RWPE2 (cell line): Measurements from ENCODE around the gene TNFAIP8L1.
"Not testable (repeated sequence)": the region's sequence is repeated elsewhere in the genome, so short reads cannot be mapped to it uniquely, and the experiment has no call there.

Source experiments
- ATAC-seq: fragments of 200-7000 bp; cut with Tn5 transposase; 3 replicates; pipeline ENCODE4 v1.9.1; 2021; ENCODE audit warnings: low read depth
- DNase-seq: peaks from one replicate; pipeline ENCODE4 v3.0.0-alpha.2; 2020; ENCODE audit warnings: low spot score
- H3K27ac ChIP-seq: fragments of 450-650 bp; 2 replicates; pipeline ENCODE4 v1.5.1; 2017; ENCODE audit warnings: mild to moderate bottlenecking; ENCODE audit not compliant: poor library complexity, severe bottlenecking
- H3K27me3 ChIP-seq: fragments of 250-450 bp; sonication (Bioruptor Pico); 2 replicates; pipeline ENCODE4 v1.5.1; 2021; ENCODE audit warnings: mild to moderate bottlenecking, moderate library complexity; ENCODE audit not compliant: insufficient read depth, poor library complexity, severe bottlenecking
- H3K36me3 ChIP-seq: fragments of 250-450 bp; sonication (Bioruptor Pico); 2 replicates; pipeline ENCODE4 v1.5.1; 2020; ENCODE audit warnings: low read depth, mild to moderate bottlenecking, moderate library complexity
- H3K4me1 ChIP-seq: fragments of 250-450 bp; sonication (Bioruptor Pico); 2 replicates; pipeline ENCODE4 v1.5.1; 2021; ENCODE audit warnings: mild to moderate bottlenecking, moderate library complexity; ENCODE audit not compliant: insufficient read depth, poor library complexity, severe bottlenecking
- H3K4me3 ChIP-seq: fragments of 250-450 bp; sonication (Bioruptor Pico); 2 replicates; pipeline ENCODE4 v1.5.1; 2021; ENCODE audit warnings: mild to moderate bottlenecking, moderate library complexity; ENCODE audit not compliant: severe bottlenecking
- H3K9me3 ChIP-seq: fragments of 250-450 bp; sonication (Bioruptor Pico); 2 replicates; pipeline ENCODE4 v1.5.1; 2021; ENCODE audit warnings: mild to moderate bottlenecking, moderate library complexity; ENCODE audit not compliant: severe bottlenecking
- TF ChIP-seq, protein P1 (sequence below): fragments of 450-650 bp; IDR thresholded peaks from one replicate; pipeline ENCODE4 v1.5.1; 2017; ENCODE audit warnings: mild to moderate bottlenecking, moderate library complexity; ENCODE audit not compliant: poor library complexity, severe bottlenecking

TNFAIP8L1 gene

DNA sequence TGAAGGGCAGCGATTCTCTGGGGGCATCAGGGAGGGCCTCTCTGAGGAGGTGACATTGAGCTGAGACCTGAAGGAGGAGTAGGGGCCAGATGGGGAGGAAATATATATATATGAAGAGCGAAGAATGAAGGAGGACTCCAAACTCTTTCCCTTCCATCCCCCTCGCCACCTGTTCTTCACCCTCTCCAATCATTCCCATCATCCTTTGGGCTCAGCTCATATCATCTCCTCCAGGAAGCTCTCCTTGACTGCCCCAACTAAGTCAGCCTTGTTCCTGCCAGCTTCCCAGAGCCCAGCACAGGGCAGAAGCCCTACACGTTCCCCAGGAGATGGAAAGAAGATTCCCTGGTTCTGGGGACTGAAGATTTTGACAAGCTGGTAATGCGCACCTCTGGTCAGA is 46.9 kb upstream of the TNFAIP8L1 start:
- H3K9me3 ChIP-seq = no peaks in the 10 kb centered on the region
- H3K4me3 ChIP-seq = no peak overlapping the region
- ATAC-seq = no peak
- no peak overlapping the region for H3K27ac ChIP-seq
- no peak for DNase-seq
- TF ChIP-seq, protein P1, sequence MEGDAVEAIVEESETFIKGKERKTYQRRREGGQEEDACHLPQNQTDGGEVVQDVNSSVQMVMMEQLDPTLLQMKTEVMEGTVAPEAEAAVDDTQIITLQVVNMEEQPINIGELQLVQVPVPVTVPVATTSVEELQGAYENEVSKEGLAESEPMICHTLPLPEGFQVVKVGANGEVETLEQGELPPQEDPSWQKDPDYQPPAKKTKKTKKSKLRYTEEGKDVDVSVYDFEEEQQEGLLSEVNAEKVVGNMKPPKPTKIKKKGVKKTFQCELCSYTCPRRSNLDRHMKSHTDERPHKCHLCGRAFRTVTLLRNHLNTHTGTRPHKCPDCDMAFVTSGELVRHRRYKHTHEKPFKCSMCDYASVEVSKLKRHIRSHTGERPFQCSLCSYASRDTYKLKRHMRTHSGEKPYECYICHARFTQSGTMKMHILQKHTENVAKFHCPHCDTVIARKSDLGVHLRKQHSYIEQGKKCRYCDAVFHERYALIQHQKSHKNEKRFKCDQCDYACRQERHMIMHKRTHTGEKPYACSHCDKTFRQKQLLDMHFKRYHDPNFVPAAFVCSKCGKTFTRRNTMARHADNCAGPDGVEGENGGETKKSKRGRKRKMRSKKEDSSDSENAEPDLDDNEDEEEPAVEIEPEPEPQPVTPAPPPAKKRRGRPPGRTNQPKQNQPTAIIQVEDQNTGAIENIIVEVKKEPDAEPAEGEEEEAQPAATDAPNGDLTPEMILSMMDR = no peak
- no peaks in the 10 kb centered on the region for H3K27me3 ChIP-seq
- no peaks in the 10 kb centered on the region for H3K36me3 ChIP-seq
- no peaks in the 10 kb centered on the region for H3K4me1 ChIP-seq

- Histone ChIP-seq H3K4me1 (no peaks in the 10 kb centered on the region), H3K9me3 (no peaks in the 10 kb centered on the region), H3K27ac (peak overlapping the region; percentile 53), H3K36me3 (no peaks in the 10 kb centered on the region), H3K27me3 (no peaks in the 10 kb centered on the region), H3K4me3 (no peak overlapping the region)
- ATAC-seq (peak; percentile 79), DNase-seq (no peak)
- TF ChIP-seq, protein P1 = no peak
Observed at GRCh38 chr19:4593409-4593851, 45.9 kb upstream of the TNFAIP8L1 start.

- no peak for DNase-seq
- Histone ChIP-seq H3K36me3 (no peaks in the 10 kb centered on the region), H3K9me3 (no peaks in the 10 kb centered on the region), H3K27ac (peak overlapping the region; percentile 53), H3K4me3 (no peak overlapping the region), H3K27me3 (no peaks in the 10 kb centered on the region), H3K4me1 (no peaks in the 10 kb centered on the region)
- TF ChIP-seq, protein P1 = no peak
- no peak for ATAC-seq
Observed at GRCh38 chr19:4594201-4594600, 45.1 kb upstream of the TNFAIP8L1 start.

- H3K4me3 ChIP-seq = not testable (repeated sequence)
Observed at GRCh38 chr19:4595158-4595557, 44.2 kb upstream of the TNFAIP8L1 start.

DNA sequence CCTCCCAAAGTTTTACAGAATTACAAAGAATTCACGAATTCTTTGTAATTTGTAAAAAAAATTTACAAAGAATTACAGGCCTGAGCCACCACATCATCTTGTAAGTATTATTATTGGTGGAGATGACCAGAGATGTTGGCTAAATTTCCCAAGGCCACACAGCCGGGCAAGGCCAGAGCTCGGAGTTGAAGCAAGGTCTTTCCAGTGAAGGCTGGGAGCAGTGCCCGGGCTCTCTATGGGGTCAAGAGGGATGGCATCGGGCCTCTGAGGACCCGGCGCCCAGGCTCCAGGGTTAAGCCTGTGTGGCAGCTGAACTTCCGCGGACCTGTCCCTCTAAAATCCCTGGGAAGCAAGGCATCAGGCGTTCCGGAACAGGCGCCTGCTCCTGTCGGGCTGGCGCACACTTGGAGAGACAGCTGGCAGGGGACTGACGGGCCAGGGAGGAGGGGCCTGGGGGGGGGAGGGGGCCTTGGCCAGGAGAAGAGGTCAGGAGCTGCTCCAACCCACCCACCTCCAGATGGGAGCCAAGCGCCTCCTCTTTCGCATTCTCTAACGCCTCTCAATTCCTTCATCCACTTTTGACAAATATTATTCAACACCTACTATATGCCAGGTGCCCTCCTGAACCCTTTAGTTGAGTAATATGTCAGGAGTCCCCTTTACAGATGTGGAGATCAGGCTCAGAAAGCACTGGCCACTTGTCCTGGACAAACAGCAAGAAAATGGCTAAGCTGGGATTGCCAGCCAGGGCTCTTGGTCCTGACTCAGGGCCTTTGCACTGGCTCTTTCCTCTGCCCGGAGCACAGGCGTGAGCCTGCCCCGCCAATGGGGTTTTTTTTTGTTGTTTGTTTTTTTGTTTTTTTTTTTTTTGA is 43.0 kb upstream of the TNFAIP8L1 start:
- H3K27me3 ChIP-seq = no peaks in the 10 kb centered on the region
- H3K9me3 ChIP-seq = no peaks in the 10 kb centered on the region
- H3K27ac ChIP-seq = no peak overlapping the region
- H3K36me3 ChIP-seq = no peaks in the 10 kb centered on the region
- ATAC-seq = no peak
- H3K4me3 ChIP-seq = no peak overlapping the region
- TF ChIP-seq, protein P1 = no peak
- no peak for DNase-seq
- H3K4me1 ChIP-seq = no peaks in the 10 kb centered on the region

More at GRCh38 chr19:4595158-4595557, 44.2 kb upstream of the TNFAIP8L1 start:
- H3K36me3 ChIP-seq, H3K27ac ChIP-seq, H3K27me3 ChIP-seq, ATAC-seq, H3K9me3 ChIP-seq, H3K4me1 ChIP-seq, DNase-seq: not testable (repeated sequence)
